Dendritic cell treated with granulocyte-macrophage colony-stimulating factor and Interleukin-4, amounts not matched to agents 40 ng/mL and 50 ng/mL, for 4 days (primary cell): ENCODE results near the gene DNPEP.
A peak's percentile ranks its signal among the peaks of the same experiment; 100 is the strongest.

Source experiments
- H3K27ac Mint-ChIP-seq: one replicate; pipeline ENCODE4 v1.8.0; 2022; ENCODE audit warnings: mild to moderate bottlenecking, mixed read lengths
- H3K27me3 Mint-ChIP-seq: one replicate; pipeline ENCODE4 v1.8.0; 2022; ENCODE audit warnings: mild to moderate bottlenecking, mixed read lengths
- H3K36me3 Mint-ChIP-seq: one replicate; pipeline ENCODE4 v1.8.0; 2022; ENCODE audit warnings: low read depth, mixed read lengths
- H3K4me1 Mint-ChIP-seq: one replicate; pipeline ENCODE4 v1.8.0; 2022; ENCODE audit warnings: low read depth, mixed read lengths
- H3K4me3 Mint-ChIP-seq: one replicate; pipeline ENCODE4 v1.8.0; 2022; ENCODE audit warnings: mild to moderate bottlenecking, moderate library complexity, mixed read lengths
- H3K9me3 Mint-ChIP-seq: one replicate; pipeline ENCODE4 v1.8.0; 2022; ENCODE audit warnings: mixed read lengths
- intact Hi-C: fragments of 100-400 bp; cut with micrococcal nuclease; formaldehyde crosslinking; loops from one replicate; pipeline ENCODE4 v1.15.0; 2022

DNPEP gene

DNA sequence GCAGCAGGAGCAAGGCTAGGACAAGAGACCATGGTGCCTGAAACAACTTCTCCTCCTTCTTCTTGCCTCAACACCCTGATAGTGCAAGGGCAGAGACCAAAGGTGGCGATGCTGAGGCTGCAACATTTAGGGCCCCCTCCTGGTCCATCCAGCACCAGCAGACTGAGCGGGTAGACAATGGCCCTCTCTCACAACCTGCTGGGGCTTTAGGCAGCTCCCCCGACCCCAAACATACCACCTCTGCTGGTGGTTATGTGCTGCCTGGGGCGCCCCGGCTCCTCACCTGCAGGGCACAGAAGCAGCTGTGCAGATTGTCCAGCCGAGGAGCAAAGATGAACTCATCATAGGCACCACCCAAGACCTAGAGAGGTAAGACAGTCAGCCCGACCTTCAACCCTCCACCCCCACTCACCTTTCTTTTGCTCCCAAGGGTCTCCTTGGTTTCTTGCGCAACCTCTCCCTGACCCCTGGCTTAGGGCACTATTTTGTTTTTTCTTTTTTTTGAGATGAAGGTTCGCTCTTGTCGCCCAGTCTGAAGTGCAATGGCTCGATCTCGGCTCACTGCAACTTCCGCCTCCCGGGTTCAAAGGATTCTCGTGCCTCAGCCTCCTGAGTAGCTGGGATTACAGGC lies 3.5 kb downstream of the DNPEP start:
- Mint-ChIP-seq H3K9me3 (no peaks in the 10 kb centered on the region), H3K4me3 (no peak overlapping the region), H3K4me1 (peaks cover 61% of the 10 kb centered on the region), H3K36me3 (peaks cover 80% of the 10 kb centered on the region), H3K27me3 (no peaks in the 10 kb centered on the region), H3K27ac (no peak overlapping the region)
- intact Hi-C loops, result loop anchor here (10.0 kb wide), 1 partner anchor 209 kb away; the partner anchor contains the start of genes CNPPD1, RETREG2 and SLC23A3

DNA sequence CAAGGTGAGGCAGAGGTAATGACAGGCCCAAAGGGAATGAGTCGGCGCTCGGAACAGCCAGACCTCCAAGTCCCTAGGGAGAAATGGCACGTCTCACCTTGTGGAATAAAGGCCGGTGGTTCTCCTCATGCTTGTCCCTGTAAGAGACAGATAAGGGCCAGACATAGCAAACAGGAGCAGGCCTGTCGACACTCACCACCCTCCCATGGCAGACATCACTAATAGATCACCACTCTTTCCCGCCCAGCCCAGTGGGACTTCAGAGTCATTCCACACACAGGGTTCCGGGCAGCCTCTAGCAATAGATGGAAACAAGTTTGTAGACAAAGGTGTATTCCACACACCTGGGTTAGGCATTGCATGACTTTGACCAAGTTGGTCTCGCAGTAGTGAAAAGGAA lies 6.3 kb downstream of the DNPEP start:
- Mint-ChIP-seq H3K36me3 (peaks cover 95% of the 10 kb centered on the region), H3K27ac (no peak overlapping the region), H3K27me3 (no peaks in the 10 kb centered on the region), H3K9me3 (no peaks in the 10 kb centered on the region), H3K4me1 (peaks cover 61% of the 10 kb centered on the region), H3K4me3 (no peak overlapping the region)
- intact Hi-C loops, result loop anchor here (10.0 kb wide), 1 partner anchor 207 kb away; the partner anchor contains the start of genes CNPPD1, RETREG2 and SLC23A3

DNA sequence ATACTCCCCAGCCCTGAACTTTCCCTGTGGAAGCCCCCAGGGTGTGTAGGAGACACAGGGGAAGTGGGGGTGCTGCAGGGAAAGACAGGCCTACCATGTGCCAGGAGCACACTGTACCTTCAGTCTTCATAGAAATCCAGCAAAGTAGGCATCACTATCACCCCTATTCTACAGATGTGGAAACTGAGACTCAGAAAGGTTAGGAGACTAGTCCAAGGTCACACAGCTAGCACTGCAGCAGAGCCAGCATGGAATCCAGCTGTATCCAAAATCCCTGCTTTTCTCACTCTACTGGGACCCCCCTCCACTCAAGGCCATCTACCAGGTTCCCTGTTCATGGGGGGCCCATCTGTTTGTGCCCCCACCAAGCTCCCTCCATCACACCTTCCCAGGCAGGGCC lies 6.8 kb downstream of the DNPEP start:
- no peak overlapping the region for H3K27ac Mint-ChIP-seq
- H3K4me1 Mint-ChIP-seq, result peaks cover 56% of the 10 kb centered on the region
- H3K9me3 Mint-ChIP-seq, result no peaks in the 10 kb centered on the region
- no peaks in the 10 kb centered on the region for H3K27me3 Mint-ChIP-seq
- H3K36me3 Mint-ChIP-seq, result peaks cover 95% of the 10 kb centered on the region
- intact Hi-C loops, result loop anchor here (10.0 kb wide), 1 partner anchor 206 kb away; the partner anchor contains the start of genes CNPPD1, RETREG2 and SLC23A3
- no peak overlapping the region for H3K4me3 Mint-ChIP-seq

DNA sequence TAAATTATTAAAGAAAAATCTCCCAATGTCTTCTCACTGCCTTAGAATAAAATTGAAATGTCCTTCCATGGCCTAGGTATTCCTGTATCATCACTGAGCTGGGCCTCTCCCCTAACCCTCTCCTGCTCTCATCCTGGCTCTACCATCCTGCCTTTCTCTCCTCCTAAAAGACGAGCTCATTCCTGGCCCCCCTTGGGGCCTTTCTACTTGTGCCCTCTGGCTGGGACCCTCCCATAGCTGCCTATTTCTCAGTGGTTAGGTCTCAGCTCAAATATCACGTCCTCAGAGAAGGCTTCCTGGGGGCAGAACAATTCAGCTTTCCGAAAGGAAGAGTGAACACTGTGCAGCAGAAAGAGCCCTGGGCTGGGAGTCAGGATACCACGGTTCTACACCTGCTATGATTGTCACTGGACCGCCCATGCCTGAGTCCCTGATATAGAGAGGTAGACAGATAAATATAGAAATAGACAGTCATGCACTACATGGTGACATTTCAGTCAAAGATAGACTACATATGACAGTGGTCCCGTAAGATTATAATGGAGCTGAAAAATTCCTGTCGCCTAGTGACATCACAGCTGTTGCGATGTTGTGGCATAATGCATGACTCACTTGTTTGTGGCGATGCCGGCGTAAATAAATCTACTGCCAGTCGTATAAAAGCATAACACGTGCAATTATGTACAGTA lies 9.4 kb downstream of the DNPEP start:
- Mint-ChIP-seq H3K4me3 (no peak overlapping the region), H3K4me1 (peaks cover 29% of the 10 kb centered on the region), H3K27ac (no peak overlapping the region), H3K36me3 (peaks cover 92% of the 10 kb centered on the region), H3K27me3 (no peaks in the 10 kb centered on the region), H3K9me3 (no peaks in the 10 kb centered on the region)
- intact Hi-C loops, result no loop called here

GRCh38 chr2:219369447-219369861 lies 18.3 kb downstream of the DNPEP start:
- intact Hi-C loops, result no loop called here
- Mint-ChIP-seq H3K27ac (peak overlapping the region; percentile 30), H3K4me3 (no peak overlapping the region), H3K9me3 (no peaks in the 10 kb centered on the region), H3K4me1 (peaks cover 11% of the 10 kb centered on the region), H3K27me3 (no peaks in the 10 kb centered on the region), H3K36me3 (peaks cover 26% of the 10 kb centered on the region)

DNA sequence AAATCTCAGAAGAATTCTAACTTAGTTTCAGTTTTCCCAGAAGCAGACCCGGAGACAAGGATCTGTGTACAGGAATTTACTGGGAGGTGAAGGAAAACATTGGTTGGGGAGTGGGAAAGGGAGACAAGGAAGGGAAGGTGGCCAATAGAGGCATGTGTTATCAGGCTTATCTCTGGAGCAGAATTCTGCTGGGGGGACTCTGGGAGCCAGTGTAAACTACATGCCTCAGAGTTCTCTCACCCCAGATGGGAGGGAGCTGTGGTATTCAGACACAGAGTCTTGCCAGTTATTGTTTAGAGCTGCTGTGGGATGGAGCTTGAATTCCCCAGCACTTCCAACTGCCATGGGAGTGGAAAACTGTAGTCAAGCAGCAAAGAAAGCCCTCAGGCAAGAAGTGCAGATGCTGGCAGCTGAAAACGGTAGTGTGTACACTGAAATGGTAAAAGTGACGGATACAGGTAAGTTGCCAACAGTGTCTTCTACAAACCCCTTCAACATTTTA lies 19.0 kb downstream of the DNPEP start:
- Mint-ChIP-seq H3K27ac (peak overlapping the region; percentile 30), H3K27me3 (no peaks in the 10 kb centered on the region), H3K4me1 (peaks cover 17% of the 10 kb centered on the region), H3K4me3 (no peak overlapping the region), H3K9me3 (no peaks in the 10 kb centered on the region), H3K36me3 (peaks cover 19% of the 10 kb centered on the region)
- intact Hi-C loops, result no loop called here

DNA sequence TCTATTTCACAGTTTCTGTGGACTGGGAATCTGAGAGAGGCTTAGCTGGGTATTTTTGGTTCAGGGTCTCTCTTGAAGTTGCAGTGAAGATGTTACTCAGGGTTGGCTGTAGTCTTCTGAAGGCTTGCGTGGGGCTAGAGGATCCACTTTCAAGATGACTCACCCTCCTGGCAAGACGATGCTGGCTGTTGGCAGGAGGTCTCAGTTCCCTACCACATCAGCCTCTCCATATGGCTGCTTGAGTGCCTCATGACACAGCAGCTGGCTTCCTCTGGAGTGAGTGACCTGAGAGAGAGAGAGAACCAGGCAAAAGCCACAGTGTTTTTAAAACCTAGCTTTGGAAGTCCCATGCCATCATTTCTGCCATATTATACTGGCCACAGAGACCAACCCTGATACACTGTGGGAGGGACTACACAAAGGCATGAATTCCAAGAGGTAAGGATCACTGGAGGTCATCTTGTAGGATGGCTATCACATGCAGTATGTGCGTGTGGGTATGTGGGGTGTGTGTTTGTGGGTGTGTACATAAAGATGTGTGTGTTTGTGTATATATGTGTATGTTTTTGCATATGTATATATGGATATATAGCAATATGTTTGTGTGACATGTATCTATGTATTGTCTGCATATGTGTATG lies 25.1 kb downstream of the DNPEP start:
- H3K27me3 Mint-ChIP-seq, result peaks cover 25% of the 10 kb centered on the region
- intact Hi-C loops, result no loop called here
- no peaks in the 10 kb centered on the region for H3K36me3 Mint-ChIP-seq
- peak overlapping the region; percentile 24 for H3K4me3 Mint-ChIP-seq
- H3K9me3 Mint-ChIP-seq, result no peaks in the 10 kb centered on the region
- H3K4me1 Mint-ChIP-seq, result peaks cover 58% of the 10 kb centered on the region
- peak overlapping the region; percentile 86 for H3K27ac Mint-ChIP-seq

DNA sequence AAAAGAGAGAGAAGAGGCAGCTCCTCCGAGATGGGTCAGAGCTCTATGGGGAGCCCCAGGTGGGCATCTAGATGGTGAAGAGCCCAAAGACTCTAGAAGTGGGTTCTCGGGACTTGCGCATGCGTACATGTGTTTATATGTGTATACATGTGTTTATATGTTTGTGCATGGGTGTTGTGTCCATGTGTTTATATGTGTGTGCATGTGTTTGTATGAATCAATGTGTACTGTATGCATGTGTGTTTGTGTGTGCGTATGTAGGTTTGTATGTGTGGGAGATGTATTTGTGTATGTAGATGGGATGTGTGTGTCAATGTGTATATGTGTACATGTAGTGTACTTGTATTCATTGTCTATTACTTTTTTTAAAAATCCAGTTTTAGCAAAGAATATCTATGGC lies 25.6 kb downstream of the DNPEP start:
- H3K36me3 Mint-ChIP-seq, result no peaks in the 10 kb centered on the region
- peak overlapping the region; percentile 38 for H3K4me3 Mint-ChIP-seq
- H3K27ac Mint-ChIP-seq, result peak overlapping the region; percentile 86
- H3K27me3 Mint-ChIP-seq, result peaks cover 26% of the 10 kb centered on the region
- intact Hi-C loops, result no loop called here
- H3K9me3 Mint-ChIP-seq, result no peaks in the 10 kb centered on the region
- H3K4me1 Mint-ChIP-seq, result peaks cover 64% of the 10 kb centered on the region

GRCh38 chr2:219358170-219359075 lies 29.3 kb downstream of the DNPEP start:
- Mint-ChIP-seq H3K27me3 (peaks cover 26% of the 10 kb centered on the region), H3K27ac (peak overlapping the region; percentile 83)

GRCh38 chr2:219356834-219357233 lies 30.9 kb downstream of the DNPEP start:
- H3K4me1 Mint-ChIP-seq, result peaks cover 71% of the 10 kb centered on the region
- intact Hi-C loops, result no loop called here
- H3K27ac Mint-ChIP-seq, result no peak overlapping the region
- H3K27me3 Mint-ChIP-seq, result peaks cover 26% of the 10 kb centered on the region
- H3K36me3 Mint-ChIP-seq, result no peaks in the 10 kb centered on the region
- H3K9me3 Mint-ChIP-seq, result no peaks in the 10 kb centered on the region
- no peak overlapping the region for H3K4me3 Mint-ChIP-seq

More at GRCh38 chr2:219358170-219359075, 29.3 kb downstream of the DNPEP start:
- peak overlapping the region; percentile 77 for H3K4me3 Mint-ChIP-seq
- H3K9me3 Mint-ChIP-seq, result no peaks in the 10 kb centered on the region
- intact Hi-C loops, result no loop called here
- no peaks in the 10 kb centered on the region for H3K36me3 Mint-ChIP-seq
- peaks cover 81% of the 10 kb centered on the region for H3K4me1 Mint-ChIP-seq

GRCh38 chr2:219354582-219354981 lies 33.1 kb downstream of the DNPEP start:
- Mint-ChIP-seq H3K4me1 (peaks cover 72% of the 10 kb centered on the region), H3K9me3 (no peaks in the 10 kb centered on the region), H3K27me3 (peaks cover 30% of the 10 kb centered on the region), H3K27ac (no peak overlapping the region), H3K4me3 (no peak overlapping the region), H3K36me3 (no peaks in the 10 kb centered on the region)
- intact Hi-C loops, result loop anchor here (5.0 kb wide), 1 partner anchor 47 kb away; the partner anchor contains the start of gene PTPRN

- H3K4me1 Mint-ChIP-seq, result peaks cover 60% of the 10 kb centered on the region
- H3K36me3 Mint-ChIP-seq, result no peaks in the 10 kb centered on the region
- intact Hi-C loops, result loop anchor here (5.0 kb wide), 1 partner anchor 46 kb away; the partner anchor contains the start of gene PTPRN
- H3K27me3 Mint-ChIP-seq, result peaks cover 30% of the 10 kb centered on the region
- H3K27ac Mint-ChIP-seq, result no peak overlapping the region
- H3K9me3 Mint-ChIP-seq, result no peaks in the 10 kb centered on the region
- H3K4me3 Mint-ChIP-seq, result no peak overlapping the region
Measured at GRCh38 chr2:219353129-219353528, 34.6 kb downstream of the DNPEP start.

DNA sequence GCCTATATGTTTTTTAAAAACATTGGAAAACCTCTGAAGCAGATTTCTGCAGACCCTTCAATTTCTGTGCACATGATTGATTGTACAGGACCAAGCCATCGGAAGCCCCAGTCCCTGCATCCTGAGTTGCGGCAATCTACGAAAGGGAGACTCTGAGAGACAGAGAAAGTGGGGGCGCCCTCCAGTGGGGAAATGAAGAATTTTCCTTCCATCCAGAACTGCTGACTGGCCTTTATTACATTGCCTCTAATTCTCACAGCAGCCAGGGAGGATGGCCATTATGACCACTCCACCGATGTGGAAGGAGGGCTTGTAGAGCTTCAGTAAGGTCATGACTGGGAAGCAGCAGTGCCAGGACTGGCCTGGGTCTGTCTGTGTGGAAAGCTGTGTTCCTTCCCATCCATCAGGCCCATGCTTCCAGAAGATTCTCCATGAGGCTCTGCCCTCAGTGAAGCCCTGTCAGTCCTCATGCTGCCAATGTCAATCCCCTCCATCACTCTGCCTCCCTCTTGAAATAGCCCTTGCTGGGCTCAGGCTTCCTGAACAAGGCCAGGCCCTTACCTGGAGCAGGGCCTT lies 35.2 kb downstream of the DNPEP start:
- Mint-ChIP-seq H3K27ac (no peak overlapping the region), H3K9me3 (no peaks in the 10 kb centered on the region), H3K4me1 (peaks cover 54% of the 10 kb centered on the region), H3K27me3 (peaks cover 30% of the 10 kb centered on the region), H3K4me3 (no peak overlapping the region), H3K36me3 (no peaks in the 10 kb centered on the region)
- intact Hi-C loops, result loop anchor here (5.0 kb wide), 1 partner anchor 45 kb away; the partner anchor contains the start of gene PTPRN
